GM18907 (cell line): Measurements from ENCODE around the gene EPHX1.
A peak's percentile ranks its signal among the peaks of the same experiment; 100 is the strongest.
"Not testable (repeated sequence)": the region's sequence is repeated elsewhere in the genome, so short reads cannot be mapped to it uniquely, and the experiment has no call there.

Experiments
- ATAC-seq: cut with Tn5 transposase; IDR thresholded peaks from one replicate; pipeline ENCODE4 v1.9.1; 2021; ENCODE audit warnings: mild to moderate bottlenecking, moderate library complexity; ENCODE audit not compliant: unreplicated experiment

Gene EPHX1

DNA sequence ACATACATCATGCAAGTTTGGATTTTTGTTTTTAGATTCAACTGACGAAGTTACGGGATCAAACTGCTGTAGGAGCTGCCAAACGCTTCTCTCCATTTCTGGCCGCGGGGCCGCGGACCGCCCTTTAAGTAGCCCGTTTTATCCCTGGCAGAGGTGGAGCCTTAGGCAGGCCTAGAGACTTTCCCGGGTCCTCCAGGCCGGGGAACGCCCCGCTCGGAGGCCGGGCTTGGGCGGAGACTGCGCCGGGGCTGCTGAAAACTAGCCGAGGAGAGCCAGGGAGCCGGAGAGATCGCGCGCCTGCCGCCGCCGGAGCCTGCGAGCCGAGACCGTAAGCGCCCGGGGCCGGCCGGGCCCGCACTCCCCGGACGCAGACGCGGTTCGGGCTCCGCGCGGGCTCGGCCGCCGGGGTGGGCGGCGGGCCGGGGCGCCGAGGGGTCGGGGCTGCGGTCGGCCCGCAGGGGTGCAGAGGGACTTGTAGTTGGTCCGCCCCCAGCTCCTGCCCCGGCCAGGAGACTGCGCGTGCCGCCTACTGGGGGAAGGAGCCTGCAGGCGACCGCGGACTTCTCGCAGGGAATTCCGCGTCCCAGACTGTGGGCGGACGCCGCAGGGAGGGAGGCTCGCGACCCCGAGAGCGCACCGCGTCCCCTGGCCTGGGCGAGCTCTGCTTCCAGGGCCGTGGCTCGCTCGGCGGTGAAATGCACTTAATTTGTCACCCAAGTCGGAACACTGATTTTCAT lies at the start of gene EPHX1:
Gene EPHX1, plus strand, starts transcription at position 283 of the 737 bp plus-strand sequence. CDS start 18,606 bp downstream, outside the sequence.
- peak; percentile 96 for ATAC-seq

DNA sequence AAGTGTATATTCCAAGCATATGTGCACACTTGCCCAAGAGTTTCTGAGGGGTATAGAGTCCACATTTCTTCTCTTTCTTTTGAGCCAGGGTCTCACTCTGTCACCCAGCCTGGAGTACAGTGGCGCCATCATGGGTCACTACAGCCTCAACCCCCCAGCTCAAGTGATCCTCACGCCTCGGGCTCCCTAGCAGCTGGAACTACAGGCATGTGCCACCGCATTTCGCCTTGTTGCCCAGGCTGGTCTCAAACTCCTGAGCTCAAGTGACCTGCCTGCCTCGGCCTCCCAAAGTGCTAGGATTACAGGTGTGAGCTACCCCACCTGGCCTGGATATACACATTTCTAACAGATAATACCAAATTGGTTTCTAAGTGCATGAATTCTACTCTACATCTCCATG lies 49.4 kb upstream of the EPHX1 start:
- ATAC-seq: no peak

DNA sequence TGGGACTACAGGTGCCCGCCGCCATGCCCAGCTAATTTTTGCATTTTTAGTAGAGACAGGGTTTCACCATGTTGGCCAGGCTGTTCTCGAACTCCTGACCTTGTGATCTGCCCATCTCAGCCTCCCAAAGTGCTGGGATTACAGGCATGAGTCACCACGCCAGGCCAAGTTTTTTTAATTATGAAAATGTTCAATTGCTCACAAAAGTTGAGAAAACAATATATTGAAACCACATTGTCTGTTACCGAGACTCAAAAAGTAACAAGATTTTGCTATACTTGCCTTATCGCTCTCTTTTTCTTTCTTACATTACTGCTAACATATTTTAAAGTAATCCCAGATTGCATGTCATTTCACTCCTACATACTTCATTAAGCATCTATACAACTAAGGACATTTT lies 48.5 kb upstream of the EPHX1 start:
- not testable (repeated sequence) for ATAC-seq

DNA sequence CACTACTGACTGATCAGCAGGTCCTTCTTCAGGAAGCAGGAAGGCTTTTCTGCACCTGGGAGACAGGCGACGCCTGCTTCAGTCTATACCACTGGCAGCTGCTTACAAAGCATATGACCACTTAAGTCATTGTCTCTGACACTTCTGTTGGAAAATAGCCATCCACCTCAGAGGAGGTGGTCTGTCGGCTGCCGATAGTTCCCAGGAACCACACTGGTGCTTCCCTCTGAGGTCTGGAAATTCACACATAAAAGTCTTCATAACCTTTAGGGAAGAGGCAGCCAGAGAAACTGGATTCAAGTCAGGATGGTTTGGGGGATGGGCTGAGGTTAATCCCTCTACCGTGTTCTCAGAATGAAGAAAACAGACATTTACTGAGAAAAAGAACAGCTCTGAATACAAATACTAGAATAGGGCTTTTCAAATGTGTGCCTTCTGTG lies 47.9 kb upstream of the EPHX1 start:
- no peak for ATAC-seq

DNA sequence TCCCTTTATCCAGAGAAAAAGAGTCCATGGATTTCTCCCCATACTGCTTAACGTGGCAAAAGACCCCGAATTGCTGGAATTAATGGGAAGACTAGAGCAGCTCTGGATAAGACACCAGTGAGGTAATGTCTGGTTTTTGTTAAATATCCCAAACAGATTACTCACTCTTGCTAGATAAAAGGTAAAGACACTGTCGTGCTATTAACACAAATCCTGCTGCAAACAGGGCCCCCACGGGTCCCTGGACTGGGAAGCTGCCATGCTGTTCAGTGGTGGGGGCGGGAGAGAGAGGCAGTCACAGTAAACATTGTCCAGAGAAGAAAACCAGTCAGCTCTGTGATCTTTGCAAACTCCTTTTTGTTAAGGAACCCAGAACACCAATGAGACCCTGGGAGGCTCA lies 47.5 kb upstream of the EPHX1 start:
- ATAC-seq: no peak

DNA sequence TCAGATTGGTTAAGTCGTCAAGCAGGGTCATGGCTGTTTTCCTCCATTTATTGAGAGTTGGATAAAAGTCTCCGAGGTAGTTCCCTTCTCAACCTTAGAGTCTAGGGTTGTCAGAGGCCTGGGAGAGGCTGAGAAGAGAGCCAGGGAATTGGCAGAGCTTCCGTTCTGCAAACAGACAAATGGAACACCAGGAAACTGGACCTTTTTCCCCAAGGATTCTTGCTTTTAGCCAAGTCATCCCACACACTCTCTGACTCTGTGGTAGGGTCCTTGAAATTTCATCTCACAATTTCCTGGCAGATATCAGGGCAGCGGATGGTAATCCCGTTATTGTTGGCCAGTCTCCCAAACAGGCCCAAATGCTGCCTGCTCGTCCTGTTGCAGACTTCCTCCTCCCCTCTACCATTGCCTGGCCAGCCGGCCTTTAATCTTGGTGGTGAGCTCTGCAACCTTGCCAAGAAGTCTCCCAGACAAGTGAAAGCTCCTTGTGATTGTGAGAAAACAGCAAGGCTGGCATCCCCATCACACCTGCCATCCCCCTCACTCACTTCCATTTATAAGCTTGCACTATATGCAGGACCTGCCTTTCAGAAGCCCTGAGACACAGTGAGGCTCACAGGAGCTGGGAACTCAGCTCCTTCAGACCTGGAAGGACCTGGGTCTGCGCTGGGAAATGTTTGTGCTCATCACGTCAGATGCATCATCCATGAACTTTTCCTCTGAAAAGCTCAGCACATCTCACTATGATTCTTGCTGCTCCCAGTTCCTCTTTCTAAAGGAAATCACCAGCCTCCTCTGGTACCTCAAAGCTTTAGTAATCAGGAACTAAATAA lies 46.0 kb upstream of the EPHX1 start:
- ATAC-seq: no peak

DNA sequence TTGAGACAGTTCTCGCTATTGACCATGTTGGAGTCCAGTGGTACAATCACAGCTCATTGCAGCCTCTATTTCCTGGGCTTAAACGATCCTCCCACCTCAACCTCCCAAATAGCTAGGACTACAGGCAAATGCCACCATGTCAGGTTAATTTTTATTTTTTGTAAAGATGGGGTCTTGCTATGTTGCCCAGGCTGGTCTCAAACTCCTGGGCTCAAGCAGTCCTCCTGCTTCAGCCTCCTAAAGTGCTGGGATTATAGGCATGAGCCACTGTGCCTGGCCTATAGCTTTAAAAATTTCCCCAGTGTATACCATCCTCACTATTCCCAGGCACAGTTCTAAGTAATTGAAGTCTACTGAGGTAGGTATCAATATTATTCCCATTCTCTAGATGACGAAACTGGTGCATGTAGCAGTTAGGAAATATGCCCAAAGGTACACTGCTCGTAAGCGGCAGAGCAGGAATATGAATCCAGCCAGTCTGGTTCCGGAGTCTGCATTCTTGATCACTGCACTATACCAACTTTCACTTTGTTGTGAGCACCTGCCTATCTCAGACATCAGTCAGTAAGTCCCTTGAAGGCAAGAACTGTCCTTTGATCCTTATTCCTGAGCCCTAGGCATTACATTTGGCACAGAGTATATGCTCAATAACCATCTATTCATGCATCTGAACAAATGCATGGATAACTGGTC lies 43.8 kb upstream of the EPHX1 start:
- no peak for ATAC-seq

DNA sequence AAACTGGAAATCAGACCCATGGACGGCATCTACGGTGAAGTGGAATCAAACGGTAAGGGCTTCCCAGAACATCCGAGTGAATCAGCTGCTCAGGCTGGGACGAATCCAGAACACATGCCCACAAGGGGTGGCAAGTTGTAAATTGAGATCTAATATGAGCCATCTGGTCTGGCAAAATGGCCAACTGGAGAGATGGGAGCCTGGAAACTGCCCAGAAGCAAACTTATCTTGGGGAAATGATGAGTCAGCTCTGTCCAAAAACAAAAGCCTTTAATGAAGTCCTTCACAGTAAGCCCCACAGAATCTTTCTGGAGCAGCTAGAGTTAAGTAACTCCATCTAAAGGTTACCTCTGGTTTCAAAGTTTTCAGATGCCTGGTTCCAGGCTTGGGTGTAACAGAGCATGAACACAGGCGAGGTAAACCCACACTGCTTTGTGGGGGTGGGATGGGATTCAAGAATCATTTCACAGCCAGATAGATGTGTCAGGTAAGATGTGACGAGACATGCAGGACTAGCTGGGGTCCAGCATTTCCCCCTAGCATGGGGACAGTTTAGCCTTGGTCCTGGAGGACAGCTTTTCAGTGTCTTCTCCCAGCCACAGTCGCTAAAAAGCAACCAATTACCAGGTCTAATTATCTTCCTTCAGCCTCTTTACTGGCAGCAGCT lies 42.8 kb upstream of the EPHX1 start:
- ATAC-seq: no peak

DNA sequence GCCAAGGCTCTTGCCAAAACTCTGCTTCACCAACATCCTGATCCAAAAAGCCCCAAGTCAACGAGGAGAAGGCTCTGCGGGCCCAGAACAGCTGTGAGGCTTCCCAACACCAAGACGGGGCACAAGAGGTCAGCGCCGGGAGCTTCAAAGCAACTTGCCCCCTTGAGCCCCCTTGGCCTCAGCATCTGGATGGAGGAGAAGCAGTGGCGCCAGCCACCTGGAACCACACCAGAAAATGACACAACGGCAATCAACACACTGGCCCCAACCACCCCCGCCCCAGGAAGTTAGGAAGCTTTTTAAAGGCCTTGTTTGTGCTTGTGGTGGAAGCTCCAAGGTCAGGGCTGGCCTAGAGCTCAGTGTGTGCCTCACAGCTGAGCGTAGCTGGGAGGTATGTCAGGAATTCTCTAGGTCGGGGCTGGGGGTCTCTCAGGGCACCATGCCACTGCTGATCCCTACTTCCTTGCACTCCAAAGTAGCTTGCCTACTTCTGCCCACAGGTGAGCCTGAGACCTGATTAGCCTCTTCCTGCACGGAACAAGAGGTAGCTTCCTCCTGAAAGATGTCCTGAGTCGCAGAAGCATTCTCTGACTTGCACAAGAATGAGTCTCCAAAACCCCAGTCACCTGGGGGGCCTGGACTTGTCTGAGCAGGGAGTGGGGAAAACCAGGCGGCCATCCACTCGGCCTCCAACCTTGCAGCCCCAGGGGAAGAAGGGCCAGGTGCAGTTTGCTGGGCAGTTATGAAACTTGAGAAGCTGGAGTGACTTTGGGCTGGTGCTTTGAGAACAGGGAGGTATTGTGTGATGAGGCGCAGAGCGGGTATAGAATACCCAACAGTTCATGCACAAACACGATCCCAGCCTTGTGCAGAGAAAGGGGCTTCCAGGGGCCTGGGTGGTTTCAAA lies 42.0 kb upstream of the EPHX1 start:
- no peak for ATAC-seq

DNA sequence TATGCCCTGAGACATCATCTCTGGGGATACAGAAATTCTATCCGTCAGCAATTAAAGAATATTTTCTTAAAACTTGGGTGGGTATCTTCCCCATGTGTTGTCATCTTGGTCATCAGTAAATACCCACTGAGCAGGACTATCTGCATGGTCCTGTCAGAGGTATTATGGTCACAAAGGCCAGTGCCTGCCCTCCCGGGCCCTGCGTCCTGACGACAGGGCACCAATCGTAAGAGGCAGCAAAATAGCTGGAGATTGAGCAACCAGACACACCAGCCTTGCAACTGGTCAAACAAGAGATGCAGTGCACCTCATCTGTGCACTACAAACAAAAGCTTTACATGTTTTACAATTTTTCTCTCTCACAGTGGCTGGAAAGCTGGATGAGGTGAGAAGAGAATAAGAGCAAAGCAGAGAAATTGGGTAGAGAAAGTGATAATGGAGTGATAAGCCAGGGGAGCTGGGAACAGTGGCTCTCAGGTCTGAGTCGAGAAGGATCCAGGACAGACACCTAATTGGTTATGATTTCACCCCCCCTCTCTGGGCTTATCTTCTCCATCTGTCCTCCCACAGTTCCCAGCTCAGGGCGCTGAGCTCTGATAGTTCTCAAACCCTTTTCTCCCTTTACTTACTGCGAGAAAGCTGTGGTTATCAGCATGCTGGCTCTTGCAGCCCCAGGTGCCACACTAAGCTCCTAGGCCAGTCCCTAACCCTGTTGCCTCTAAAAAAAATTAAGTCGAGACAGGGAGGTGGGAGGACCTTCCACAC lies 41.1 kb upstream of the EPHX1 start:
- no peak for ATAC-seq

DNA sequence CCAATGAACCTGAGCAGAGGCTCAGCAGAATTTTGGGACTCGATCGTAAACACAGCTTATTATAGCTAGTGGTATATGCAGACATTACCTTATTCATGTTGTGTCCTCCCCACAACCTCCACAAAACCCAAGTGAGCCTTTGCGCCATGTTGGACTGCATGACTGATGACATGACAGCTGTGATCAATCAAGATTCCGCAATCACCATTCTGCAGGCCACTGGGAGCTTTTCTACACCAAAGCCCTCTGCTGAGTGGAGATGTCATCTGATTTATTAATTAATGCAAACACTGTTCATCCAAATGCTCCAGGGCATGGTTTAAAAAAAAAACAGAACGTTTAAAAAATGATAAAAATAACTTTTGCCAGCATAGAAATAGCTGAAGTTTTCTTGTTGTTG lies 40.2 kb upstream of the EPHX1 start:
- ATAC-seq: no peak

DNA sequence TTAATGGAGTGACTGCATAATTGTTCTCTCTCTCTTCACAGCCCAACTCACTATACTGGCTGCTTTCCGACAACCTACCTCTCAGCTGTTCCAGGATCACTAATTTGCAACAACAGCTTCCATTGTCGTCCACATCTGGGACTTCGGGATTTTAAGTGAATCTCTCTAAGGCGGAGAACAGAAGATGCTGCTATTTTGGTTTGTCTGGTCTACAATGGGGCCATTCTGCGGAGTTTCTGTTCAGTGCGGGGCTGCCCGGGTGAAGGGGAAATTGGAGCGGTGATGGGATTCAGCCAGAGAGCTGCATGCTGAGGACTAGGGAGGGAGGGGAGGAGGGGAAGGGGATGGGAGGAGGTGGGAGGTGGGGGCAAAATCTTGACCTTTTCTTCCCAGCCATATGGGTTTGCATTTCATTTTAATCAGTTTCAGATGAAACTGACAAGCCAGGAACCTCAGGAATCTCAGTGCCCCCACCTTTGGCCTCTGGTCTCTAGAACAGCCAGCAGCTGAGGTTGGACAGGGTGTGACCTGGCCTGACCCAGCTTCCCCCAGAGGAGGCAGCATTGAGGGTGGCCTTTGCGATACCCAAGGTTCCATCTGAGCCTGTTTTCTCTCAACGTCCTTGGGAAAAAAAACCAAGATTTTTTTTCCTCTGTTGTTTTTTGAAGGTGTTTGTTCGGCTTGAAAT lies 39.2 kb upstream of the EPHX1 start:
- ATAC-seq: no peak

DNA sequence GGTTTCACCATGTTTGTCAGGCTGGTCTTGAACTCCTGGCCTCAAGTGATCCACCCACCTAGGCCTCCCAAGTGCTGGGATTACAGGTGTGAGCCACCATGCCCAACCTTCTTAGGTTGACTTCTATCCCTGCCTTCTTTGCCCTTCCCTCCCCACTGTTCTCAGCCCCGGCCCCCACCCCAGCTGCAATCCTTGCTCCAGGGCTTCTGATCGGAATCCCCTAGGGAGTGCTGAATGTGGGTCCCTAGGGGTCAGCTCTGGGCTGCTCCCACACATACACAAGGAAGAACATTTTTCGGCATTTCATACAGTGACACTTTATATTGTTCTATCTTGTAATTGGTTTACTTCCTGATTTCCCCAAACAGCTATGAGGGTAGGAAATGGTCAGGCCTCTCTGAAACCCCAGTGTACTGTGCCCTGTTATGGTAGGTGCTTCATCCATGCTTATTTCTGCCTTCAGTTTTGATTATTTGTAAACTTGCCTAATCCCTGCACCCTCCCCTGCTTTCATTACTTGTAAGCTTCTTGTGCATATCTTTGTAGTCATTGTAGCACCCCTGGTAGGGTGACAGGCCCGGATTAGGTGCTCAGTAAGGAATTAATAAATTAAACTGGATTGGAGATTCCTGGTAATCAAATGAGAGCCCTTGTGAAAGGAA lies 38.1 kb upstream of the EPHX1 start:
- ATAC-seq: no peak

DNA sequence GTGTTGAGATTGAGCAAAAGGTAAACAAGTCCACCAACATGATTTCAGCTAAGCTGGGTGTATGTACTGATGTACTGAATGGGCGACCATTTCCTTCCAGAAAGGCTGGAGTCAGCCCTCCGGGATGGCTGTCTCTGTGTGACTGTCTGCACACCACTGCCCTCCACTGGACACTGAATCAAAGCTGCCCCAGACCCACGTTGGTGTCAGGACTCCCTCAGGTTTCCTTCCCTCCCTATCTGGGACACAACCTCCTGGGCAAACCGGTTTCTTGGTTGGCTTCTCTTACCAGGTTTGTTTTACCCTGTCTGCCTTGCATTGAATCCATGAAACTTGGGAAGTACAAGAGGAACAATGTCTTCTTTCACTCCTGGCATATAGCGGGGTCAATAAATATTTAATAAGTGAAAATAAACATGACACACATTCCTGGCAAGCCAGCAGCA lies 37.6 kb upstream of the EPHX1 start:
- ATAC-seq: peak; percentile 34

DNA sequence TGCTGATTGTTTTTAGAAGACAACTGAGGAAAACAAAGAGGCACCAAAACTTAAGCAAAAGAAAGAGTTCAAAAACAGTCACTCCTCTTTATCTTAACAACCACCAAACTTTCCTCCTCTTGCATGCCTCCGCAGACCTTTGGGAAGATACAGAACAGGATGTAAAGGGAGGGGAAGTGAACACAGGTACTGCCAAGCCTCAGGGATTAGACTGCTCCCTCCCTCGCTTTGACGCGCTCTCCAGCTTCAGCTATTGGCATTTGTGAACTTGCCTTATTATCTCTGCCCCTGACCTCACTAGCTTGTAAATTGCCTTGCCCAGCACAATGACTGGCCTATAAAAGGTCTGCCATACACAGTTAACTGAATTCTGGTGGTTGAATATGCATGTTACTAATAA lies 37.1 kb upstream of the EPHX1 start:
- ATAC-seq: no peak

DNA sequence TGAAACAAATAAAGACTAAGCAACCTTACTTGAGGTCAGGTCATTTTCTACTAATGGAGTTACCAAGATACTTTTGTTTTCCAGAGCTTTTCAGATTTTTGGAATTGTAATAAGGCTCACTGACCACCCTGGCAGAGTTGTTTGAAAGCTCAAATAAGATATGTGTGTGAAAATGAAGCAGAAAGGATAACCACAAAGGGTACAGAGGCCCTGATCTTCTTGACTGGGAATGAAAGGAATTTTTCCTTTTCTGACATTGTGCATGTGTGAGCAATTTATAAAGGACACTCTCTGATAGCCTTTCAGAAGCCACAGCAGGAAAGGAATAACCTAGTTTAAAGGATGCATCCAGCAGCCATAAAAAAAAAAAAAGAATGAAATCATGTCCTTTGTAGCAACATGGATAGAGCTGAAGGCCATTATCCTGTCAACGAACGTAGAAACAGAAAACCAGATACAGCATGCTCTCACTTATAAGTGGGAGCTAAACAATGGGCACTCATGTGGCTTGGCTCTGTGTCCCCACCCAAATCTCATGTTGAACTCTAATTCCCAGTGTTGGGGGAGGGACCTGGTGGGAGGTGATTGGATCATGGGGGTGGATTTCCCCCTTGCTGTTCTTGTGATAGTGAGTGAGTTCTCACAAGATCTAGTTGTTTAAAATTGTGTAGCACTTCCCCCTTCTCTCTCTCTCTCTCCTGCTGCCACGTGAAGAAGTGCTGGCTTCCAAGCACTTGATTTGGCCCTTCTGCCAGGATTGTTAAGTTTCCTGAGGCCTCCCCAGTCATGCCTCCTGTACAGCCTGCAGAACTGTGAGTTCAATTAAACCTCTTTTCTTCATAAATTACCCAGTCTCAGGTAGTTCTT lies 35.4 kb upstream of the EPHX1 start:
- no peak for ATAC-seq

DNA sequence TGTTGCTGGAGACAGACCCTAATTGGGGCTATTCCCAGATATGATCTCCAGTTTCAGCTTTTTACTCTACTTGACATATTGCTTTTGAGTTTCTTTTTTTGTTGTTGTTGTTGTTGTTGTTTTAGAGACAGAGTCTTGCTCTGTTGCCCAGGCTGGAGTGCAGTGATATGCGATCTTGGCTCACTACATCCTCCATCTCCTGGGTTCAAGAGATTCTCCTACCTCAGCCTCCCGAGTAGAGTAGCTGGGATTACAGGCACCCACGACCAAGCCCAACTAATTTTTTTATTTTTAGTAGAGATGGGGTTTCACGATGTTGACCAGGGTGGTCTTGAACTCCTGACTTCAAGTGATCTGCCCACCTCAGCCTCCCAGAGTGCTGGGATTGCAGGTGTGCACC lies 33.6 kb upstream of the EPHX1 start:
- ATAC-seq: no peak
